GM12878 (cell line): ENCODE data around the gene PLCXD1. TPM values are rescaled to one million over a fixed set of nuclear protein-coding genes. Genes with fewer than 3 reads are reported as not detected.
A peak's percentile ranks its signal among the peaks of the same experiment; 100 is the strongest.

Experiments
- ATF7 ChIP-seq: fragments of 450-650 bp; IDR thresholded peaks from 2 replicates; pipeline ENCODE4 v1.6.1; 2016; ENCODE audit warnings: low read depth, mild to moderate bottlenecking
- BMI1 ChIP-seq: fragments of 450-650 bp; IDR thresholded peaks from 2 replicates; pipeline ENCODE4 v1.6.1; 2016; ENCODE audit warnings: mild to moderate bottlenecking, moderate library complexity, borderline replicate concordance
- CEBPZ ChIP-seq: fragments of 150-350 bp; IDR thresholded peaks from 2 replicates; pipeline ENCODE4 v1.6.1; 2016; ENCODE audit warnings: low read depth, low read length
- CHD4 ChIP-seq: fragments of 200-600 bp; sonication (generic); IDR thresholded peaks from 2 replicates; pipeline ENCODE4 v1.6.1; 2016; ENCODE audit warnings: mild to moderate bottlenecking
- CREB1 ChIP-seq: IDR thresholded peaks from 2 replicates; pipeline ENCODE4 v1.6.1; 2012; ENCODE audit warnings: low read depth, mild to moderate bottlenecking, inconsistent platforms
- IKZF1 ChIP-seq: fragments of 450-650 bp; conservative IDR thresholded peaks from 2 replicates; pipeline ENCODE4 v1.6.1; 2017; ENCODE audit warnings: antibody characterized with exemption, mild to moderate bottlenecking
- IRF3 ChIP-seq: fragments of 450-650 bp; IDR thresholded peaks from 2 replicates; pipeline ENCODE4 v1.6.1; 2014; ENCODE audit warnings: mild to moderate bottlenecking
- MXI1 ChIP-seq: fragments of 150-350 bp; IDR thresholded peaks from 2 replicates; pipeline ENCODE4 v1.6.1; 2011; ENCODE audit warnings: low read depth, mild to moderate bottlenecking, inconsistent platforms, low read length, improper control_type of control experiment
- NKRF ChIP-seq: fragments of 450-650 bp; conservative IDR thresholded peaks from 2 replicates; pipeline ENCODE4 v1.6.1; 2017; ENCODE audit warnings: mild to moderate bottlenecking, moderate library complexity
- PML ChIP-seq: IDR thresholded peaks from 2 replicates; pipeline ENCODE4 v1.6.1; 2012; ENCODE audit warnings: low read length, inconsistent platforms
- POLR2AphosphoS5 ChIP-seq: IDR thresholded peaks from 2 replicates; pipeline ENCODE4 v1.6.1; 2011; ENCODE audit warnings: mild to moderate bottlenecking, low read length, inconsistent platforms
- RFX5 ChIP-seq: IDR thresholded peaks from 2 replicates; pipeline ENCODE4 v1.6.1; 2011; ENCODE audit warnings: low read depth, low read length, improper control_type of control experiment
- SP1 ChIP-seq: IDR thresholded peaks from one replicate; pipeline ENCODE4 v1.6.1; 2011; ENCODE audit warnings: low read depth, low read length
- SREBF1 ChIP-seq: IDR thresholded peaks from 2 replicates; pipeline ENCODE4 v1.6.1; 2012; ENCODE audit warnings: mild to moderate bottlenecking, low read length
- SRF ChIP-seq, 2 experiments: IDR thresholded peaks; 2 replicates each; pipeline ENCODE4 v1.6.1; 2011; ENCODE audit warnings: low read depth in 2 of 2, low read length in 2 of 2, mild to moderate bottlenecking in 1 of 2, moderate library complexity in 1 of 2
- TCF12 ChIP-seq: IDR thresholded peaks from 2 replicates; pipeline ENCODE4 v1.6.1; 2011; ENCODE audit warnings: low read depth, mild to moderate bottlenecking, low read length
- USF1 ChIP-seq: IDR thresholded peaks from 2 replicates; pipeline ENCODE4 v1.6.1; 2011; ENCODE audit warnings: borderline replicate concordance, low read depth, mild to moderate bottlenecking, moderate library complexity, mixed read lengths, low read length; ENCODE audit not compliant: insufficient read depth; ENCODE audit errors: extremely low read length
- USF2 ChIP-seq: IDR thresholded peaks from 2 replicates; pipeline ENCODE4 v1.6.1; 2011; ENCODE audit warnings: low read depth, low read length, improper control_type of control experiment, borderline replicate concordance
- WRNIP1 ChIP-seq: IDR thresholded peaks from 2 replicates; pipeline ENCODE4 v1.6.1; 2011; ENCODE audit warnings: low read depth, low read length, improper control_type of control experiment, borderline replicate concordance
- YY1 ChIP-seq: IDR thresholded peaks from 2 replicates; pipeline ENCODE4 v1.6.1; 2011; ENCODE audit warnings: low read depth, mild to moderate bottlenecking, low read length
- ZNF217 ChIP-seq: fragments of 450-650 bp; IDR thresholded peaks from 2 replicates; pipeline ENCODE4 v1.6.1; 2017; ENCODE audit warnings: antibody characterized with exemption, mild to moderate bottlenecking
- ZSCAN29 ChIP-seq: fragments of 450-650 bp; IDR thresholded peaks from 2 replicates; pipeline ENCODE4 v1.6.1; 2017; ENCODE audit warnings: mild to moderate bottlenecking, moderate library complexity
- polyA plus RNA-seq, 11 experiments: library from polyadenylated mRNA; depleted of rRNA in 4 of 11; unstranded in 6 of 11; stranded (reverse) in 5 of 11; fragments of >200 nt; fragmentation: Nextera tagmentation in 4 of 11; fragmentation: Illumina TruSeq in 1 of 11; extraction: Ambion mirVana in 4 of 11; extraction: Trizol in 1 of 11; gene quantifications; 1 replicate in 1 of 11; 2 replicates in 10 of 11; pipeline versions ENCODE4 v1.2.1 to v1.2.3, GENCODE V29; 2011 to 2016; ENCODE audit warnings: inconsistent platforms in 2 of 11, missing spikeins in 2 of 11, low read depth in 1 of 11
- total RNA-seq, 4 experiments: library from RNA; depleted of rRNA in 3 of 4; stranded (reverse); fragments of >200 nt in 3 of 4; fragmentation: Illumina TruSeq in 1 of 4; extraction: Trizol in 1 of 4; gene quantifications; 2 replicates each; pipeline versions ENCODE4 v1.2.1 to v1.2.3, GENCODE V29; 2013 to 2021

The PLCXD1 gene
- total and polyA plus RNA-seq, 10 of the 15 experiments (the other 5 are each of a cell fraction or from before 2014, with no cell fraction given): 2.4 to 49.7 (median 18.0) TPM

- TF ChIP-seq NKRF (peak; percentile 75), ZSCAN29 (no peak), MXI1 (peak; percentile 32; the same call in 1 of the 2 replicates), PML (0 out of 2 replicates have a peak, but pooled peaks have one; percentile 26), WRNIP1 (no peak), CREB1 (peak; percentile 59; the same call in 1 of the 2 replicates), IKZF1 (0 out of 2 replicates have a peak, but pooled peaks have one; percentile 12), ZNF217 (peak; percentile 21; the same call in 1 of the 2 replicates), USF1 (peak; percentile 100), ATF7 (no peak), POLR2AphosphoS5 (peak; percentile 86), CHD4 (no peak), CEBPZ (peak; percentile 56), SREBF1 (no peak; the same call in 1 of the 2 replicates), TCF12 (no peak), IRF3 (peak; percentile 98), SP1 (peak; percentile 96), RFX5 (0 out of 2 replicates have a peak, but pooled peaks have one; percentile 59), YY1 (peak; percentile 33; the same call in 1 of the 2 replicates), SRF (IDR thresholded peaks at IDR 0.05; ENCODE audit: low read depth in 2 of 2, low read length in 2 of 2) (no peak), BMI1 (no peak), USF2 (peak; percentile 99)
Observed at GRCh38 chrX:318739-319578, 37.8 kb downstream of the PLCXD1 start, which contains the start of gene GTPBP6 (continued).
